HUDEP-2 (cell line): Measurements from ENCODE around the gene RPL32.
A peak's percentile ranks its signal among the peaks of the same experiment; 100 is the strongest.
"Not testable (repeated sequence)": the region's sequence is repeated elsewhere in the genome, so short reads cannot be mapped to it uniquely, and the experiment has no call there.

Experiments used
- DNase-seq, 76 experiments: peaks; one replicate each; lab custom pipeline; 2025; ENCODE audit not compliant: unreplicated experiment in 76 of 76; lab: John Stamatoyannopoulos, UW

RPL32 gene

GRCh38 chr3:12841149-12841969 lies at the start of gene RPL32:
TSS of gene RPL32 (minus strand) at chr3:12841565. CDS start at chr3:12840237, 1,328 bp downstream.
- peak in 75 of 76 experiments; percentile 34 to 95 (median 73) for DNase-seq

DNA sequence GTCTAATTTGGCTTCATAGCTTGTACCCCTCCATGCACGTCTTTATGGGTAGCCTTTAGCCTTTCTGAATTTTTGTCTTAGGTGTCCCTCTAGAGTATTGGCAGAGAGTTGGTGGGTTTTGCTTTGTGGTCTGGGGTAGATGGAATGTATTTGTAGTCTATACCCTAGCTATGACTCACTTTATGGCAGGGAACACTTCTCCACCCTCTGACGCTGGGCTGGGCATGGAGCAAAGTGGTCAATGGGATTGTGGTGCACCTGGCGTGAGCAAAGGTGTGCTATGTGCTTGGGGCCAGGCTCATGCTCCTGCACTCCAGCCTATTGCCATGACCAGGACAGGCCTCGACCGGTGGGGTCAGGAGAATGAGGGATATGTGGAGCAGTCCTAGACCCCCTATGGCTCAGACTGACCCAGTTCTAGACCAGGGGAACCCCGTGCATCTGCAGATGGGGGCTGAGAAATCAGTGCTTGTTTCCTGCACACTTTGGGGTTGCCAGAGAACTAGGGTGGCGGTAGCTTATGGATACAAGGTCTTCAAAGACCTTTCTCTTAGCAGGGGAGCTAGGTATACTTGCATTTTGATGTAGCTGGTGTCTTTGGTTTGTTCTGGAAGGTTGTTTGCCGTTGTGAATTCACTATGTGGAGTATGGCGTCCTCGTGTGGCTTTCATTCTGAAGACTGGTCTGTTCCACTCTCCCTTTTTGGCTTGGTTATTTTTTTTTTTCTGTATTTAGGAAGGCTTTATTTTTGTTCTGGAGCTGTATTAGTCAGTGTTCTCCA lies 49.4 kb upstream of the RPL32 start:
- DNase-seq: no peak

DNA sequence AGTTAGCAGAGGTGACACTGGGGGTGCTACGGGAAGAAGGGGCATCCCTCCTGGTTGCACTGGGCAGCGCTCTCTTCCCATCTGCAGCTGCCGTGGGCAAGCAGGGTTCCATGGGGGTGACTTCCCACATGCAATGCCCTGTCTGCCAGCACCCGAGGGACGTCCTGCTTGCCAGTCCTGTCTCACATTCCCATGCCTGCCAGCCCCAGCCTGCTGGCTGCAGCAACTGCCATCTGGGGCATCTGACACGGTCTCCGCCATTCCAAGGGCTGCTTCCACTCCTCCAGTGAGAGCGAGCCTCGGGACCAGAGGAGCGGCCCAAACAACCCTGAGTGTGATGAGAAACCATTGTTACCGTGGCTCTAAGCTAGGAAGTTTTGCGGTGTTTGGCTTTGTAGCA lies 45.4 kb upstream of the RPL32 start:
- no peak for DNase-seq

- no peak for DNase-seq
Observed at GRCh38 chr3:12886106-12886679, 44.8 kb upstream of the RPL32 start.

DNA sequence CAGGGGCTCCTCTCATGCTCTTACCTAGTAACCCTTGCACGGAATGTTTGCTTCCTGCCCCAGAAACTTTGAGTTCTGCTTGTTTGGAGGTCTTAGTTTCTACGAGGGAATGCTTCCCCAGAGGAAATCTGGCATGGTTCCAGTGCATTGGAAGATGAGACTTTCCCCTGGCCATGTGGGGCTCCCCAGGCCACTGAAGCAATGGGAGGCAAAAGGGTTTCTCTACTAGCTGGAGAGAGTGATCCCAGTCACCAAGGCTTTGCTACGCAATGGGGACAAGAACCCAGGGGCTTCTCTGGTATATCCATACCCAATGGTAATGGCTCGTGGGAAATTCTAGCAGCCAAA lies 44.2 kb upstream of the RPL32 start:
- DNase-seq: no peak

- DNase-seq: no peak
Observed at GRCh38 chr3:12884790-12885582, 43.6 kb upstream of the RPL32 start.

GRCh38 chr3:12884186-12884680 lies 42.9 kb upstream of the RPL32 start:
- DNase-seq: no peak

GRCh38 chr3:12882336-12883310 lies 41.3 kb upstream of the RPL32 start:
- no peak for DNase-seq

- not testable (repeated sequence) for DNase-seq
Observed at GRCh38 chr3:12881858-12882257, 40.5 kb upstream of the RPL32 start.

DNA sequence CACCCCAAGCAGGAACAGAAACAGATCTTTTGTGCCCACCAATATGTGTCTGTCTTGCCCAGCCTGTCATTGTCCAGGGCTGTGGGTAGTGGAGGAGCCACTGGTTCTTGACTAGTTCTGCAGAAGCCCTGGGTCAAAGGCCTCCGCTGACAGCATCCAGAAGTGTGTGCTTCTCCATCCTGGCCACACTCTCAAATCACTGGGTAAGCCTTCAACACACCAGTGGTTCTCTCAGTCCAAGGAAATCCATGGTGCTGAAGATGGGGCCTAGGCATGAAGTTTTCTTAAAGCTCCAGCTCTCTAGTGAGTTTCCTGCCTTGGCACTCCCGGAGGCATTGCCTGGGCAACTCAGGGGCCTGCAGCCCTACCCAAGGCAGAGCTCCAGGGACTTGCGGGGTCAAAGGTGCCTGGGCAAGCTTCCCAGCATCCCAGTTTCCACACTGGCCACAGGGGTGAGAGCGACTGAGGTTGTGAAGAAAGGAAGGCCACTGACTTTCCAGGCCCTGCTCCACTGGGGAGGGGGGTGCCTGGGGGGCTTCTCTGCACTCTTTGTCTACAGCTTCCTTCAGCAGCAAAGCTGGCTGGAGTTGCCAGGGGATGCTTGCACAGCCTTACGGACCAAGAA lies 37.9 kb upstream of the RPL32 start:
- DNase-seq: no peak

DNA sequence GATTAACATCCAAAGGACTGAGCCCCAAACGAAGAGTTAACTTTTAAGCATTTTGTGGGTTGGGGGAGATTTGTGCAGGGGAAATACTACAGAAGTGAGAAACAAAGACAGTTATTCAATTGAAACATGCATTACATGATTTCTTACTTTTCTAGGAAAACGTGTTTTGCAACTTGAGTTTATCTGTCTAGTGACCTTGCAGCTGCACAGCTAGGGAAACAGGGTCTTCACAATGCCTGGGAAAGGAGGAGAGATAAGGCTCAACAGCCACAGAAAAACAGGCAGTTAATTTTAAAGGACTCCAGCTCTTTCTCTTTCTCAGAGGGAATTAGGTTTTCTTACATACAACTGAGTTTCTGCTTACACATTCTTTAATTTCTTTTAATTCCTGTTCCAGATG lies 37.4 kb upstream of the RPL32 start:
- DNase-seq: not testable (repeated sequence)

DNA sequence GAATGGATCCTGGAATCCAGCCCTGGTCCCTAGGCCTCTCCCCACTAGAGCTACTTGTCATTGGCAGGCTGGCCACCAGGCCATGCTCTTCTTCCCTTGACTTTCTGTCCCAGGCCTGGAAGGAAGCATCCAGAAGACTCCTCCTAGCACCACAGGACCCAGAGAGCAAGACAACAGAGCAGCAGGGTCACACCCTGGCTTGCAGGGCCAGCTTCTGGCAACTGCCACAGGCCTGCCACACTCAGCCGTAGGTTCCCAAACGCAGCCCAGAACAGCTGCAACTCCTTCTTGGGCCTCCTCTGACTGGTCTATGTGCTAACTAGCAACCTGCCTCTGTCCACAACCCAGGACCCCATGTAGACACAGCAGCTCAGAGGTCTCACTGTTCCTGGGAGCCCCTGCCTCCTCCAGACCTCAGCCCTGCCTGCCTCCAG lies 36.8 kb upstream of the RPL32 start:
- DNase-seq: no peak

- DNase-seq: no peak
Observed at GRCh38 chr3:12877040-12877439, 35.7 kb upstream of the RPL32 start.

DNA sequence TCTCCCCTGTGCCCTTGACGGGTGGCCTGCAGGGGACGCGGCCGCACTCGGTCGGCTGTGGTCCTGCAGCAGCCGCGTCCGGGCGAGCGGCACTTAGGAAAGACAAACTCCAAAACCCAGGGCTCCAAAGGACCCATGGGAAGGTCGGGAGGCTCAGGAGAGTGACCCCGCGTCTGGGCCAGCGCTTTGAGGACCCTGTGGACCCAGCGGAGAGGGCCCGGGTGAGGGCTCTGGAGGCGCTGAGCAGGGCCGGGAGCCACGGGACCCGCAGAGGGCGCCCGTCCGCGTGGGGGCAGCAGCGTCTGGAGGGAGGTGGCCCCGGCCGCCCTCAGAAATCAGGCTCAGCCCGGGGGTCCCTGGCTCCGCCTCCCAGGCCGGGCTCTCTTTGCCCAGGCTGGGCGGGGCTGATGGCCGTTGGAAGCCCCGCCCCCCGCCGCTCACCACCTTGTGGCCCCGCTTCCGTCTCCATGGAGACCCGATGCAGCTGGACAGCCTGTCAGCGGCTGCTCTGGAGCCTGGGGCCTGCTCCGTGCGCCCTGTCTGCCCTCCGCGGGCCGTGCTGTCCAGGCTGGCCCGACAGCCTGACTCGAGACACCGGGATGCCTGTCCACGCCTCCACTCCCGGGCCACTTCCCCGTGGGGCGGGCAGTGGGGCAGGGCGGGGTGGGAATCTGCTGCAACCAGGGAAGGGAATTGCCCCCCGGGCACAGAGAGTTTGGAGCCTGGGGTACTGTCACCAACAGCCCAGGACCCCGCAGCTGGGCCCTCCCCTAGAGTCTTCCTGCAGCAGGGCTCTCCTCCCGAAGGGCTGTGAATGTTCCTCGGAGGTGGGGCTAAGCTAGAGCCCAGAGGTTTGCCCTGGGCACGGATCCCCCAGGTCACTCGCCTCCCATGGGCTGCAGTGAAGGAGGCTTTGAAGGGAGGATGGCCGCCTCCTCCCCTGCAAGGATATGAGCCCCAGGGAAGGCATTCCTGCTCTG lies 34.8 kb upstream of the RPL32 start:
- peak in 3 of 76 experiments; percentile 10 for DNase-seq

GRCh38 chr3:12871404-12871983 lies 30.1 kb upstream of the RPL32 start:
- peak in 1 of 76 experiments; percentile 6 for DNase-seq

DNA sequence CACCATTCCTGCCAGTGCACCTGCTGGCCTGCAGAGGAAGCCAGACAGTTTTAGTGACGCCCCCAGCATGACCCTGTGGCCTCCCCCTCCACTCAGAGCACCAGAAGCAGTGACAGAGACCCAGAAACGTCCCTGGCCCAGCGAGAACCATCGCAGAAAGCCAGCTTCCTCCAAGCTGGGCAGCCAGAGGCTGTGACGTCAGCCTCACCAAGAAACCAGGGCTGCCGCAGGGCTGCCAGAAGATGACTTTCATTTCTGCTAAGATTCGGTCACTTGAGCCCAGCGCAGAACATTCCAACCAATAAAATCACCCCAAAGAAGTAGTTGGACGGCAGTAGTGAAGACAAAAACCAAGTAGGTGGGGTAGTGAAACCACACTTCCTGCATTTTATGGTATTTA lies 29.6 kb upstream of the RPL32 start:
- DNase-seq: no peak

DNA sequence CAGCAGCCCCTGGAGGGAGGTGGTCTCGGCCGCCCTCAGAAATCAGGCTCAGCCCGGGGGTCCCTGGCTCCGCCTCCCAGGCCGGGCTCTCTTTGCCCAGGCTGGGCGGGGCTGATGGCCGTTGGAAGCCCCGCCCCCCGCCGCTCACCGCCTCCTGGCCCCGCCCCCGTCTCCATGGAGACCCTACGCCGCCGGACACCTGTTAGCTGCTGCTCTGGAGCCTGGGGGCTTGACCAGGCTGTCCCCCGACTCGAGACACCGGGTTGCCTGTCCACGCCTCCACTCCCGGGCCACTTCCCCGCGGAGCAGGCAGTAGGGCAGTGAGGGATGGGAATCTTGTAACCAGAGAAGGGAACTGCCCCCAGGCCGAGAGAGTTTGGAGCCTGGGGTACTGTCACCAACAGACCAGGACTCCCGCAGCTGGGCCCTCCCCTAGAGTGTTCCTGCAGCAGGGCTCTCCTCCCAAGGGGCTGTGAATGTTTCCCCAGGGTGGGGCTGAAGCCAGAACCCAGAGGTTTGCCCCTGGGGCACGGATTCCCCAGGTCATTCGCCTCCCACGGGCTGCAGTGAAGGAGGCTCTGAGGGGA lies 27.8 kb upstream of the RPL32 start:
- DNase-seq: peak in 41 of 76 experiments; percentile 3 to 66 (median 32)
